ENCODE results near the gene GPR84. TPM values are rescaled to one million over a fixed set of nuclear protein-coding genes. Genes with fewer than 3 reads are reported as not detected.
"Not testable (repeated sequence)": the region's sequence is repeated elsewhere in the genome, so short reads cannot be mapped to it uniquely, and the experiment has no call there.

The GPR84 gene
- polyA plus RNA-seq, 1 of the 3 experiments (the other 2 are of a cell fraction) = 0.03 TPM

GRCh38 chr12:54355104-54355815, 9.0 kb downstream of the GPR84 start:
- no peak for DNase-seq
- Histone ChIP-seq H3K27me3 (ENCODE audit: insufficient read depth) (no peaks in the 10 kb centered on the region), H3K4me1 (ENCODE audit: control insufficient read depth in 1 of 2, insufficient read depth in 2 of 2, low read depth in 1 of 2, low read length in 1 of 2) (peaks cover 47 to 67% of the 10 kb centered on the region in 2 experiments), H3F3A (replicated peaks; ENCODE audit: insufficient read depth) (peaks cover 6% of the 10 kb centered on the region), H3K4me2 (no peak overlapping the region), H4K20me1 (ENCODE audit: insufficient read depth) (no peaks in the 10 kb centered on the region), H3K9ac (no peak overlapping the region), H3K79me2 (ENCODE audit: insufficient read depth) (no peaks in the 10 kb centered on the region), H3K9me3 (no peaks in the 10 kb centered on the region), H3K9me2 (no peaks in the 10 kb centered on the region), H3K4me3 (ENCODE audit: low read depth in 2 of 2, low read length in 1 of 2) (no peak overlapping the region), H3K27ac (ENCODE audit: low read depth in 2 of 2, low read length in 1 of 2) (peak overlapping the region in 1 of 2 experiments; percentile 19; a peak in 1 of 4 replicates), H3K36me3 (replicated peaks in 1 of 2; ENCODE audit: control insufficient read depth in 1 of 2, insufficient read depth in 2 of 2, low read length in 1 of 2) (peaks cover 5 to 12% of the 10 kb centered on the region in 2 experiments), H2AFZ (ENCODE audit: low read depth) (no peak overlapping the region)
- 88% methylated on average over 6 of the region's 6 CpGs for WGBS (ENCODE audit: low lambda C conversion rate)
- no peak for TF ChIP-seq JUND (IDR thresholded peaks at IDR 0.05)
- ChIA-PET POLR2A (no interaction called here), CTCF (interaction anchor here (8.6 to 9.2 kb wide), 3 partner anchors 23 to 63 kb away, joined by 86 to 266 read pairs (median 118); partner anchors contain the start of genes COPZ1 and ZNF385A)

GRCh38 chr12:54354271-54354670, 10.0 kb downstream of the GPR84 start:
- not testable (repeated sequence) for H3K9me2 ChIP-seq; H3K27me3 ChIP-seq (ENCODE audit: insufficient read depth); H3K27ac ChIP-seq (ENCODE audit: low read depth in 2 of 2, low read length in 1 of 2); H3K4me2 ChIP-seq; H3K9me3 ChIP-seq; H3F3A ChIP-seq (replicated peaks; ENCODE audit: insufficient read depth); H3K79me2 ChIP-seq (ENCODE audit: insufficient read depth); H3K9ac ChIP-seq; H2AFZ ChIP-seq (ENCODE audit: low read depth); DNase-seq; H4K20me1 ChIP-seq (ENCODE audit: insufficient read depth); H3K4me3 ChIP-seq (ENCODE audit: low read depth in 2 of 2, low read length in 1 of 2)
- WGBS (ENCODE audit: low lambda C conversion rate) = 83% methylated on average over 7 of the region's 7 CpGs
- ChIA-PET CTCF (interaction anchor here (0.6 to 3.9 kb wide), 4 partner anchors 14 to 349 kb away, joined by 3 to 14 read pairs (median 6); no protein-coding TSS in a partner anchor), POLR2A (interaction anchor here (3.1 kb wide), 1 partner anchor 74 kb away, joined by 18 read pairs; the partner anchor contains the start of genes CBX5 and HNRNPA1)
- H3K36me3 ChIP-seq (replicated peaks in 1 of 2; ENCODE audit: control insufficient read depth in 1 of 2, insufficient read depth in 2 of 2, low read length in 1 of 2) = peaks cover 7 to 22% of the 10 kb centered on the region in 2 experiments
- H3K4me1 ChIP-seq (ENCODE audit: control insufficient read depth in 1 of 2, insufficient read depth in 2 of 2, low read depth in 1 of 2, low read length in 1 of 2) = peaks cover 39 to 59% of the 10 kb centered on the region in 2 experiments

GRCh38 chr12:54352891-54353874, 11.1 kb downstream of the GPR84 start:
- no peaks in the 10 kb centered on the region for H3K27me3 ChIP-seq (ENCODE audit: insufficient read depth)
- H3K9me2 ChIP-seq = no peaks in the 10 kb centered on the region
- H3K9ac ChIP-seq = peak overlapping the region; percentile 1; the same call in 1 of the 2 replicates
- H4K20me1 ChIP-seq (ENCODE audit: insufficient read depth) = no peaks in the 10 kb centered on the region
- H3K36me3 ChIP-seq (replicated peaks in 1 of 2; ENCODE audit: control insufficient read depth in 1 of 2, insufficient read depth in 2 of 2, low read length in 1 of 2) = peaks cover 14 to 31% of the 10 kb centered on the region in 2 experiments
- CTCF ChIA-PET = interaction anchor here (0.6 to 5.3 kb wide), 19 partner anchors 8 to 695 kb away, joined by 3 to 63 read pairs (median 4); partner anchors contain the start of genes COPZ1 and HOXC10
- POLR2A ChIA-PET = interaction anchor here (0.7 to 3.1 kb wide), 9 partner anchors 11 to 132 kb away, joined by 3 to 18 read pairs (median 3); partner anchors contain the start of genes CBX5, COPZ1 and HNRNPA1
- no peaks in the 10 kb centered on the region for H3K79me2 ChIP-seq (ENCODE audit: insufficient read depth)
- peak overlapping the region; percentile 63 to 99 for H3K27ac ChIP-seq (ENCODE audit: low read depth in 2 of 2, low read length in 1 of 2)
- H3K4me3 ChIP-seq (ENCODE audit: low read depth in 2 of 2, low read length in 1 of 2) = no peak overlapping the region
- no peak for TF ChIP-seq SMC3 (IDR thresholded peaks at IDR 0.05; ENCODE audit: low read depth, low read length)
- no peak for TF ChIP-seq MEF2A (IDR thresholded peaks at IDR 0.05; ENCODE audit: borderline replicate concordance, low read depth)
- TF ChIP-seq NFIC (IDR thresholded peaks at IDR 0.05; ENCODE audit: borderline replicate concordance) = peak; percentile 28; the same call in 1 of the 2 replicates
- no peak for TF ChIP-seq ZBTB33 (IDR thresholded peaks at IDR 0.05; ENCODE audit: borderline replicate concordance, low read depth)
- 0 out of 2 replicates have a peak, but pooled peaks have one; percentile 6 for TF ChIP-seq POLR2AphosphoS5 (IDR thresholded peaks at IDR 0.05; ENCODE audit: low read depth, low read length)
- TF ChIP-seq PBX3 (IDR thresholded peaks at IDR 0.05) = 0 out of 2 replicates have a peak, but pooled peaks have one; percentile 23
- peak; percentile 63 for TF ChIP-seq RCOR1 (IDR thresholded peaks at IDR 0.05; ENCODE audit: low read length)
- no peak for TF ChIP-seq NRF1 (IDR thresholded peaks at IDR 0.05; ENCODE audit: low read depth, low read length)
- TF ChIP-seq MAX (IDR thresholded peaks at IDR 0.05; ENCODE audit: low read depth) = 0 out of 2 replicates have a peak, but pooled peaks have one; percentile 12
- peak; percentile 95 for TF ChIP-seq TCF12 (IDR thresholded peaks at IDR 0.05)
- peak; percentile 55 for TF ChIP-seq CHD2 (IDR thresholded peaks at IDR 0.05; ENCODE audit: low read length, partially characterized antibody)
- WGBS (ENCODE audit: low lambda C conversion rate) = 16% methylated on average over 1 of the region's 1 CpG
- H3K4me1 ChIP-seq (ENCODE audit: control insufficient read depth in 1 of 2, insufficient read depth in 2 of 2, low read depth in 1 of 2, low read length in 1 of 2) = peaks cover 35 to 52% of the 10 kb centered on the region in 2 experiments
- peak; percentile 83 for DNase-seq
- no peak overlapping the region for H2AFZ ChIP-seq (ENCODE audit: low read depth)
- H3K9me3 ChIP-seq = no peaks in the 10 kb centered on the region
- no peaks in the 10 kb centered on the region for H3F3A ChIP-seq (replicated peaks; ENCODE audit: insufficient read depth)
- peak overlapping the region; percentile 21; the same call in 1 of the 2 replicates for H3K4me2 ChIP-seq
